Activated effector memory CD4-positive, alpha-beta T cell treated with anti-CD3 and anti-CD28 coated beads, Interleukin-2, amount 50 U/mL, for 16 hours (primary cell): ENCODE results near the gene DDB1.
A peak's percentile ranks its signal among the peaks of the same experiment; 100 is the strongest.

ENCODE experiments used
- DNase-seq: peaks from one replicate; pipeline ENCODE4 v3.0.0-alpha.2; 2020

The DDB1 gene

DNA sequence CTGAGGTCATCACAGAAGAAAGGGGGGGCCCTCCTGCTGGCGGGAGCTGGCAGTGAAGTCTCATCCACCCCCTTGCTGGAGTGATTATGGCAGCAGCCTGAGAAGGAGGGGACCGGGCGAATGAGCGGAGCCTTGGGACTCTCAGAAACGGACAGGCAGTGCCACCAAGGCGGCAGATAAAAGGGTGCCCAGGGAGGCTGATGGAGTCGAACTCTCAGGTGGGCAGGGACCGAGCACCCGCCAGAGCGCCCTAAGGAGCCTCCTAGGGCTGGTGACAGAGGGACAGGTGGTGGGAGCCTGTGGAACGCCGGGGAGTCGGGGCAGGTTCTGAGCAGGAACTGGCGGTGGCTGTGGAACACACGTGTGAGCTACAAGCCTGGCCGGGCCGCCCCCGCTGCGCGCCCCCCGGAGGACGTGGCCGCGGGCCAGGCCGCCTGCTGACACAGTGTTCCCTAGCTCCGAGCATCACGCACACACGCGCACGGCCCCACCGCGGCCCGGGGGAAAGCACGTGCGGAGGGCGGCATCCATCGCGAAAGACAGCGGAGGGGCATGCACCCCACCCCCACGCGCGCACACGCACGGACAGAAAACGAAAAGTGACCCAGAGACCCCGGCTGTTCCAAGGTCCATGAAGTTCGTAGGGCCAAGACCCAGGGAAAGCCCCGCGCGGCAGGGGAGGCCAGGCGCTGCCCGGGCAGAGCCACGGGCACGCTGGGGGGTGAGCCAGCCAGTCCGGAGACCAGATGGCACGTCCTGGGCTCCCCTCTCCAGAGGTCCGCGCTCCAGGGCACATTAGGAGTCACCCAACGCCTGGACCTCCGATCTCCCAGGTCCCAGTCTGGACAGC is 38.8 kb downstream of the DDB1 start:
- peak; percentile 68 for DNase-seq

DNA sequence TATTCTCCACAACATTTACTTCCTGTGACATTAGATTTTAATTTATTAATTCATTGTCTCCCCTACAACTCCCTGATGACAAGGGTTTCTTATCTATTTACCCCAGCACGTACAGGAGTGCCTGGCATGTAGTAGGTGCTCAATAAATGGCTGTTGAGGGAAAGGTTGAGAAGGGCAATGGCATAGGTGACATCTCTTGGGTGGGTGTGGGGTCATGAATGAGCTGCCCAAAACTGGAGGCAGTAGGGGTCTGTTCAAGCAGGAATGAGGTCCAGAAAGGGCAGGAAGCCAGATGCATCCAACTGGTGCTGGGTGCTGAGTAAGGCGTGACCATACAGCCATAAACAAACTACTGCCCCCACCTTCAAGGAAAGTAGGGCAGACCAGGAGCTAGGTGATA is 40.5 kb downstream of the DDB1 start:
- no peak for DNase-seq

DNA sequence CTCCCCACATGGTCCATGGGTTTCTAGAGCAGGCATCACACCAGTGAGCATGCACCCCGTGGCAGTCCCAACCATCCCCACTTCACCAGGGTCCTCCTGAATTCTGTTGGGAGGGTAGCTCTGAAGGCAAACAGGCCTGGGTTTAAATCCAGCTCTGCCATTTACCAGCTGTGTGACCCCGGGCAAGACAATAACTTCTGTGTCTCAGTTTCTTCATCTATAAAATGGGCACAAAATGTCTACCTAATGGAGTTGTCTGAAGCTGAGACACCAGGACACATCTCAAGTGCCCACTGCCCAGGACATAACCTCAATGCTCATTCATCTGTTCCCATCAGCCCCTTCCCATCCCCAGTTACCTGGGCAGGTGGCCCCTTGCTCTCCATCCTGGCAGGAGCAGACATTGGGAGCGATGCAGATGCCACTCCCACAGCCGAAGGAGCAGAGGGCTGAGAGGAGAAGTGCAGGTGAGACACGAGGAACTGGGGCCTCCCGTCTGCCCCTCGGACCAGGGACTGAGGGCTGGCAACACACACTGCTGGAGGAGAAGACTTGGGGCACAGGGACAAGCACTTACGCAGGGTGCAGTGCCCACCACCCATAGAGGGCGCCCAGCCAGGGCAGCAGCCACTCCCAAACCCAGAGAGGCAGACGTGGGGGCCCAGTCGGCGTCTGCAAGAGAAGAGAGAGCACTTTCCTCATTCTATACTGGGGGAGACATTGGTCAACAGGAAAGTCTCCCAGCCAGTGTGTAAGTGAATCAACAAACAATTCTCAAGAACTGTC is 41.8 kb downstream of the DDB1 start:
- DNase-seq, result no peak

DNA sequence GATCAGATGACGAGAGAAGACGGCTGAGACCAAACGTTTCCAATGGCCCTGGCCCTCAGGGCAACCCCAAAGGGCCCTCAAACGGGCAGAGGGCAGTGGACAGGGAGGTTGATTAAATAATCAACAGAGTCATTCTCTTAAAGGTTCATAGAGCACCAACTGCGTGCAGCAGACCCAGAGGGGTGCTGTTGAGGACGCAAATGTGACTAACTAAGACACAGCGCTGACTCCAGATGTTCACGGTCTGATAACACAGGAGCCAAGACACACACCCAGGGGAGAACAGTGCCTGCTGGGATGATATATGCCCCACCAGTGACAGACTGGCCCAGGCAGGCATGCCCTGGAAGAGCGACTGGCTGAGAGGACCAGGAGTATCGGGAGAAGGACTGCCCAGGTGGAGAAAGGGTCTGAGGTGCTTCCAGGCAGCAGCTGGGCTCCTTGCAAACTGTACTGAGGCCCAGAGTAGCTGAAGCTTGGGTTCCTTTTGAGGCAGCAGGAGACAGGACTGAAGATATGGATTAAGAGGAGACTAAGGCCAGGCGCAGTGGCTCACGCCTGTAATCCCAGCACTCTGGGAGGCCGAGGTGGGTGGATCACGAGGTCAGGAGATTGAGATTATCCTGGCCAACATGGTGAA is 45.4 kb downstream of the DDB1 start:
- DNase-seq, result no peak

DNA sequence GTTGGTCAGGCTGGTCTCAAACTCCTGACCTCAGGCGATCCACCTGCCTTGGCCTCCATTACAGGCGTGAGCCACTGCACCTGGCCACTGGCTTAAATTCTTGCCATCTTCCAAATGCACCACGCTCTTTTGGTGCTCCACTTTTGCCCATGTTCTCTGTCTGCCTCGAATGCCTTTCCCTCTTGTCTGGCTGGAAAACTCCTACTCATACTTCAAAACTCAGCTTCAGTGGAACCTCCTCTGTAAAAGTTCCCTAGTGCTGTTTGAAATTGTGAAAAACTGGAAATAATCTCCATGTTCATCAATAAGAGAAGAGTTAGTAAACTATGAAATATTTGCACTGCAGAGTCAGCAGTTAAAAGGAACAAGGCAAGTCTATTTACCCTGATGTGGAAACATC is 49.3 kb downstream of the DDB1 start:
- DNase-seq, result no peak

DNA sequence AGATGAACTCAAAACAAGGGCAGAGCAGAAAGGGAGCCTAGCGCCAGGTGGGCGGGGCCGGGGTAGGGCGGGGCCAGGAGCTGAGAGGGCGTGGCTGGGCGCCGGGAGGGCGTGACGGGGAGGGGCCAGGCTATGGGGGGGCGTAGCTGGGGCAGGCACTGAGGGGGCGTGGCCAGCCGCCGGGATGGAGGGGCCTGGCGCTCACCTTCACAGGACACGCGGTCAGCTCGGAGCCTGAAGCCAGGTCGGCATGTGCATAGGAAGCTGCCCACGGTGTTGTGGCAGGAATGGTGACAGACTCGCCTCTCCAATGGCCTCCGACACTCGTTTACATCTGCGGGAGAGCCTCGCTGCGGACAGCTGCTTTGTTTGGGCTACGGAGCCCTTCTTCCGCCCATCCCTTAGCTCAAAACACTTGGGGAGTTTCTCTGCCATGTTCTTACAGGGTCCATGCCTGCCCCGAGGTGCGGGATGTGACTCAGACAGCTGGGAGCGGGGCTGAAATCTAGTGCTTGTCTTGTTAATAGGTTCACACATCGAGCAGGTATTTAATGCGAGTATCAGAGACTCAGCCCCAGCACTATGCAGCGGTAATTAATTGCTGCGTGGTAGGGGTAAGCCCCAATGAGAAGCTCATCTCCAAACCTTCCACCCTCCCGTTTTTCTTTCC is 51.2 kb downstream of the DDB1 start:
- DNase-seq, result peak; percentile 70

DNA sequence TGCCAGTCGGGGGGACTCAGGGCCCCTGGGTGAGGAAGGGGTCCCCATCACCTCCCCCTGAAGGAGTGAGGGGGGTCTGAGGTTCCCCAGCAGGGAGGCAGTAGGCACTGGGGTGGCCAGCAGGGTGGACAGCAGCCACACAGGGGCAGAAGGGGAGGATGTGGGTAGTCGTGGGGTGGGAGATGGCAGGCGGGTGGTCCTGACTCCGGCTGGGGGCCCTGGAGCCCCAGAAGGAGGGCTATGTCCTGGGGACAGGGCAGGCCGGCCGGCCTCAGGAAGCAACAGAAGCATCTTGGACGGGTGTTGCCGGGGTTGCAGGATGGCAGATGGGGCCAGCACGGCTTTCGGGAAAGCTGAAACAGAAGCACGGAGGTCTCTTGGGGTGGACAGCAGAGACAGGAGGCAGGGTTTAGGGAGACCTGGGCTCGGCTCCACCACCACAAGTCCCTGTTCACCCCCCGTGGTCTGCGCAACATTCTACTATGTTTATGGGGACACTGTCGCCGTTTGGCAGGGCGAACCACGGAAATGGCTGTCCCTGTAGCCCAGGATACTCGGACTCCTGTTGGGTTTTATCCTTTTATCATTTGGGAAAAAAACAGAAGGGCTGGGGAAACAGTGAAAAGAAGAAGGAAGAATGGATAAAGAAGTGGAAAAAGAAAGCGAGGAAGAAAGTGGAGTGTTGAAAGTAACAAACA is 51.9 kb downstream of the DDB1 start:
- DNase-seq, result no peak

DNA sequence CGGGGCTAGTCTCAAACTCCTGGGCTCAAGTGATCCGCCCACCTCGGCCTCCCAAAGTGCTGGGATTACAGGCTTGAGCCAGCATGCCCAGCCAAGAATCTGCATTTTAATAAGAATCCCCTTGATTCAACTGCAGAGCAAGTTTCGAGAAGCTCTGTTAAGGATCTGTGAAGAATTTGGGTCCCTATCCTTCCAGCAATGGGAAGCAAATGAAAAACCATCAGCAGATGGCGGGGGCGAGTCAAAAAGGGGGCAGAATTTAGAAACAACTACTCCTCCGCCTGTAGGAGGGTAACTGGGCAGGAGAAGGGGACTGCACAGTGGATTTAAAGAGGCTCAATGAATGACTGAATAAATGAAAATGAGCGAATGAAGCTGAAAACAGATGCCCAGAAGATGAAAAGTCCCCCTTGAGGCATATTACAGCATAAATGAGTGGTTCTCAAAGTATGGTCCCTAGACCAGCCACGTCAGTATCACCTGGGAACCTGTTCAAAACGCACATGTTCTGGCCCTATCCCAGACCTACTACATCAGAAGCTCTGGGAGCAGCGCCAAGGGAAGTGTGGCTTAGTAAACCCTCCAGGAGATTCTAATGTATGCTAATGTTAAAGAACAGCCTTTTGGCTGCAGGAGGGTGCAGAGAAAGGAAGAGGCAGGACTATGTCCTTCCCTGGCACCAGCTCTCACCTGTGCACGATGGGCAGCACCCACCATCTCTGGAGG is 52.8 kb downstream of the DDB1 start:
- no peak for DNase-seq

DNA sequence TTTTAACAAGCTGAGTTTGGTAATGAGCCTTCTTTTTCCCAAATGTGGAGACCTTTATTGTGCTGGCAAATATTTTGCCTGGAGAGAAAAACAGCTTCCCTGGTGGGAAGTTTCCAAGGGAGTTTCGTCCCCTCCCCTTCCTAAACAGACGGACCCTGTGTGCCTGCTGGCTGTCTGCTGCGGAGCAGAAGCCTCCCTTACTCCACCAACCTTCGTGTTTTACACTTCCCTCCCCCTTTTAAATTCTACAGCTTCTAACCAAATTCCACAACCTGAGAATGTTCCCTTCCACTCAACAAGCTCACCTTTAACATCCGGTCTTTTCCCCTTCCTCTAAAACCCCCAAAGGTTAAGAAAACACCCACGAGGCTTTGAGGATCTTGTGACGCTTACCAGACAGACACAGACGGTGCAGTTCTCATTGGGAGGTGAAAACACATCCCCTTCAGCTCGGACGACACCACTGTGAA is 54.9 kb downstream of the DDB1 start:
- no peak for DNase-seq

DNA sequence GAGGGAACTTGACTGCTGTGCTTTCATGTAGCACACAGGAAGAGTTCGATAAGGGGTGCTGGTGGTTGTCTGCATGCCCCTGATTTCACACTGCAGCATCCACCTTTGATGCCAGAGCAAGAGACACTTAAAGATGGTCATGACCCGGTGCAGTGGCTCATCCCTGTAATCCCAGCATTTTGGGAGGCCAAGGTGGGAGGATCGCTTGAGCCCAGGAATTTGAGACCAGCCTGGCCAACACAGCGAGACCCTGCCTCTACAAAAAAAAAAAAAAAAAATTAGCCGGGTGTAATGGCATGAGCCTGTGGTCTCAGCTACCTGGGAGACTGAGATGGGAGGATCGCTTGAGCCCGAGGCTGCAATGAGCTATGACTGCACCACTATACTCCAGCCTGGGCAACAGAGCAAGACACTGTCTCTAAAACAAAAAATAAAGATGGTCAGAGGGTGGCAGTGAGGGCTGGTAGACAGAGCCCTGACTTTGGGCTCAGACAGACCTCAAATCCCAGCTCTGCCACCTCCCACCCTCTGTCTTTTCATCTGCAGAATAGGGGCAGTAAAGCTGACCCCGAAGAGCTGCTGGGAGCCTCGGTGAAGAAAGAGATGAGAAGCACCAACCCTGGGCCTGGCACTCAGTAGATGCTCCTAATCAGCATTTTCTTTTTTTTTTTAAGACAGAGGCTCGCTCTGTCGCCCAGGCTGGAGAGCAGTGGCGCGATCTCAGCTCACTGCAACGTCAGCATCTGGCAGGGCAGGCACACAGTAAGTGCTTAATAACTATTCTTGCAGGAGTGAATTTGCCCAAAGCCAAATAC is 55.5 kb downstream of the DDB1 start:
- DNase-seq, result no peak

DNA sequence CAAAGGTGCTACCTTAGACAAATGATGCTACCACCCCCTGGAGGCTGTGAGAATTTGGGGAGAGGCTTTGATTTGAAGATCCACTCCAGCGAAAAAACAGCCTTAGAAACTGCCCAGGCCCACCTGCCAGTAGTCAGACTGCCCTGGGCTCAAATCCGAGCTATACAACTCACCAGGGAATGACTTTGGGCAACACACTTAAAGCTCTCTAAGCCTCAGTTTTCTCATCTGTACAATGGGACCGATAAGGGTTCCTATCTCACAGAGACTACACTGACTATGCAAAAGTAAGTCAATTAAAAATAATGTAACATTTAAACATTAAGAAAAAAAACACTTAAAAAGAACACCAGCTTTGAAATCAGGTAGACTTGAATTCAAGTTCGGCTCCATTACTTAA is 57.7 kb downstream of the DDB1 start:
- no peak for DNase-seq

DNA sequence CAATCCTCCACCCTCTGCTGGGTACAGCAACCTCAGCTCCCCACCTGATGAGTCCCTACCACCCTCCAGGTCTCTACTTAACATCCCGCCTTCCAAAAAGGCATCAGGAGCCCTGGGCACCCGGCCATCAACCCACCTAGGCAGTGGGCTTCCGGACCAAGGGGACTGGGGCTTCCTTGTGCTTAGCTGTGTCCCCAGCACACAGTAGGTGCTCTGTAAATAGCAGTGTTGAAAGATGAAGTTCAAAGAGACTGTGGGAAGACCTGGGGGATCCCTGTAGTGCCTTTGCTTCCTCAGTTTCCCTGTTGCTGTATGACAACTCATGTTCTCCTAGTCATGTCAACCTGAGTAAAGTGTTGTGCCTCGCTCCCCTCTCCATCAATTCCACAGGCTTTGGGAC is 58.8 kb downstream of the DDB1 start:
- DNase-seq, result no peak

DNA sequence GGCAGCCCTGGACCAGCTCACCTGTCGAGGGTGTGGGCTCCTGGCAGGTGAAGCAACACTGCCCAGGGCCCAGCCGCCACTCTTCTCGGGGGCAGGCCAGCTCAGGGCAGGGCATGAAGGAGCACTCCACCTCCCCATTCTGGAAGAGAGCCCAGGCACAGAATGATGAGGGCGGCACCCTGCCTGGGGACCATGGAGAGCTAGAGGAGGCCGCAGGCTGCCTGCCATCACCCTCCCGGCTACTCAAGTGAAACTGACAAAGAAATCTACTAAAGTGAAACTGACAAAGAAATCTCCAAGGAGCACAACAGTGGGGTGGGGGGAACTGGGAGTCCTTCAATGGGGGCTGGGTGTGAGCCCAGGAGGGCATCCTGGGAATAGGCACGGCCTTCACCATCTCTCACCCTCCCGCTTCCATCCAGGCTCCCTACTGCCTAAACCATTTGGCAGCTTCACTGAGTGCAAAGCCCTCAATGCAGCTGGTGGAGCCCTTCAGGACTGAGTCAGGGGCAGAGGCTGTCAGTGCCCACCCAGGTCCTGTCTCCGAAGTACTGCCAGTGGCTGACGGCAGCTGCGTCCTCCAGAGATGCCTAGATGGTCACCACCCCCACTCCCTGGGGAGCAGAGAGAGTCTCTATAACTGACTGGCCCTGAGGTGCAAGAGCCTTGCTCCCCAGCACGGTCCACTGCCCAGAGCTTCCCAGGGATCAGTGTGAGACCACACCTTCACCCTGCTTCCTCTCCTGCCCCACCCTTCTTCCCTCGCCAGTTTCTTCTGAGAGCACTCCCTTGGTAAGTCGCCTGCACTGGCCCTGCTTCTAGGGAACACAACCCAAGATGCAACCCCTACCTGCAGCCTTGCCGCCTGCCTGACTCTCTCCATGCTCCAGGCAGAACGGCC is 59.5 kb downstream of the DDB1 start:
- DNase-seq, result no peak

DNA sequence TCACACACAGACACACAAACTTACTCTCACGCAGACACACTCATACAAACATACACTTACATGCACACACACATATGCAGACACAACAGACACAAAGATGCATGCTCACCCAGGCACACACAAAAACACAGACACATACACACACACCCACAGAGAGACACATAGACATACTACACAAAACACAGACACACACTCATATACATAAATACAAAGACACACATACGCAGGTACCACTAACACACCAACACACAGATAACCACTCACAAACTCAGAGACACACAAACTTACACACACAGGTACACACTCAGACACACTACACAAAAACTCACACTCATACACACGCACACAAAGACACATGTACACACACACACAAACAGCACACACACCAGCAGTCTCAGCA is 60.2 kb downstream of the DDB1 start:
- no peak for DNase-seq

DNA sequence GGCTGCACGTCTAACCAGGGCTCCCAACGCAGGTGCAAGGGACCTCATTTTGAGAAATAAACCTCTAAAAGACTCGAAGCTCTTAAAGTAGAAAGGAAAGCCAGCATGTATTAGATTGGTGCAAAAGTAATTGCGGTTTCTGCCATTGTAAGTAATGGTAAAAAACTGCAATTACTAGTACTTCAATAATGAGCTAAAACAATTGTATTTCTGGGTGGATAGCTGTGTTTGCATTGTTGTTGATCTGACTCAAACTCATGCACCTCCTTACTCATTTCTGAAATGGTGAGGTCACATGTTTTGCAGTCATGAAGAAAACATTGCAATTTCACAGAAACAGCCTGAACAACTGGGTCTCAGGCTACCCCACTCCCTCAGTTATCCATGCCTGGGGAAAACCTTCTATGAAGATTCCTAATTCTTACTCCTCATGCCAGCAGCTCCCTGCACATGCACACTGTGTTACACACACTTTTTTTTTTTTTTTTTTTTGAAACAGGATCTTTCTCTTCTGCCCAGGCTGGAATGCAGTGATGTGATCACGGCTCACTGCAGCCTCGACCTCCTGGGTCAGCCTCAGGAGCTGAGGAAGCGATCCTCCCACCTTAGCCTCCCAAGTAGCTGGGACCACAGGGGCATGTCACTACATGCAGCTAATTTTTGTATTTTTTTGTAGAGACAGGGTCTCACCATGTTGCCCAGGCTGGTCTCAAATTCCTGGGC is 62.4 kb downstream of the DDB1 start:
- DNase-seq, result no peak

DNA sequence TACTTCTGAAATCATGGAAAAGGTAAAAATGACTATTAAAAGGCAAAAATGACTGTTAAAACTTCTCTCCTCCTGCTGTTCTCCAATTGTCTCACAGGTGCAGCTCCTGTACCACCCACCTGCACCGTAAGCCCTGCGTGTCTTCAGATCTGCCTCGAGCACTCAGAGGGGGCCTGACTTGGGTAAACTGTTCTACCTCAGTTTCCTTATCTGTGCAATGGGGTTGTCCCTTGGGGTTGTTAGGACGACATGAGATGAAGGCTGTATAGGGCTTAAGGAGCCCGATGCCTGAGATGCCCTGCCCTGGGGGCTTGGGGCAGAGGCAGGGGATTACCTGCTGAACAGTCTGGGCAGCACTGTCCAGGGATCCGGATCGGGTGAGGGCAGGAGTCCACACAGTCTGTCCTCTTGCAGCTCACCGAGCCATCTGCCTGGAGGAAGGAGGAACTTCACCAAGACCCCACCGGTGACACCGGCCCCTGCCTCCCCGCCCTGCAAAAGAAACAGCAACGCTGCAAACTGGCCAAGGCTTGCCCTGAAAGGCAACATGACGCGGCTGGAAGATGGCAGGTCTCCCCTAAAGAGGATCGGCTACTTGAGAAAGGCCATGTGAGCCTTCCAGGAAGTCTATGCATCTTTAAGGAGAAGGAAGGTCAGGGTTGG is 64.2 kb downstream of the DDB1 start:
- DNase-seq, result no peak

DNA sequence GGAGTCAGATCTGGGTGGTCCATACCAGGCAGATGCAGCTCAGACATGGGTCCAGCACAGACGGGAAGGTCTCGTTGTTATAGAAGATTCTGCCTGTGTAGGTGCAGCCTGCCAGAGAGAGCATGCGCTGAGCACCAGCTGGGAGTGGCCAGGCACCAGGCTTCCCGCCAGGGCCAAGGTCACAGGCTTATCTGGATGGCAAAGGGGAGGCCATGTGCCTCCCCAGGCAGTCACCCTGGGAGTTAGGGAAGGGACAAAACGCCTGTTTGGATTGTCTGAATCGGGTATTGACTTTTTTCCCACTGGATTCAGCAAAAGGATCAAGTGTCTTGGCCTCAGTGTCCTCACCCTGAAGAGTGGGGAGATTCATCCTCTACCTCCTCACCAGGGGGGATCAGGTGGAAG is 65.5 kb downstream of the DDB1 start:
- no peak for DNase-seq

DNA sequence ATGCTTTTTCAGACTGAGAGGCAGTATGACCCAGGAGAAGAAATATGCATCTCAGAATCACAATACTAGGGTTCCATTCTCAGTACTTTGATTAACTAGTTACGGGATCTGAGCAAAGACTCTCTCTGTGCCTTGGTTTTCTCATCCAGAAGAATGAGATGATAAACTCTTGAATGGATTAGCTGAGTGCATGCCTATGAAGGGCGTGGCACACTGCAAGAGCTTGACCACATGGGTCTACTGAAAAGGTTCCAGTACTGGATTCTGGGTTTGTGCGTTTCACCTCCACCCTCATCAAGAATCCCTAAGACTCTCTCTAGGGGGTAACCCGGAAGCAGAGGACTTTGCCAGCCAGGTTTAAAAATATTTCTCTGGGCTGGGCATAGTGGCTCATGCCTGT is 66.3 kb downstream of the DDB1 start:
- DNase-seq, result no peak

DNA sequence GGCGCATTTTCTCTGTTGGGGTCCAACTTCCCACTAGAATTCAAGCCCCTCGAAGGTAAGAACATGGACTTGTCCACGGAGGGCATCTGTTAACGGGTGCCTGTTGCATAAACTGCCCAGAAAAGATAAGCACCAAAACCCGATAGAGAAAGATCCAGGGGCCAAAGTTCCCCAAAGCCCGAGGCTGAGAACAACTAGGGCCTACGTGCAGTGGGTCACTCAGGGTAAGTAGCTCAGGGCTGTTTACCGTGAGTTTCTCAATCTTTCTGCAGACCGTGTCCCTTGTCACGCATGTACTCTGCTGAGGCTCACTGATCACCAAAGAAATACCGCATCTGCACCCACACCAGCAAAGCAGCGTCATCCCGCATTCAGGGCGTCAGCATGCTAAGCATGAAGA is 67.5 kb downstream of the DDB1 start:
- DNase-seq, result no peak
